ENCODE measurements around the gene JUP.

DNA sequence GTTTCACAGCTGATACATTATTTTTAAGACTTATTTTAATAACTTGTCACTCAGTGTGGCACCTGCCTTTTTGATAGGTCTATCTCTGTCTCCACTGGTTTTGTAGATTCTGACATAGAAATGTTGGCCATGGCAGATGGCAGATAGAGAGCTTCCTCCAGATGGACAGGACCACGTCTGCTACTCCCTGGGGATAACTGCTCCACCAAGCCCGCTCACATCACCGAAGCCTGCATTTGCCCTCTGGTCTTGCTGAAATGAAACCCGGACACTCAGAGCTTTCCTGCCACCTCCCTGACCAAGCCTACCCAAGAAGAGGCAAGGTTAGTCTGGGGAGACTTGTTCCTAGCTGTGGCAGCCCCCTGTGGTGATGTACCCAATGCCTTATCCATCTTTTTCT, 35.6 kb downstream of the JUP start:
- TF ChIP-seq, protein P1, sequence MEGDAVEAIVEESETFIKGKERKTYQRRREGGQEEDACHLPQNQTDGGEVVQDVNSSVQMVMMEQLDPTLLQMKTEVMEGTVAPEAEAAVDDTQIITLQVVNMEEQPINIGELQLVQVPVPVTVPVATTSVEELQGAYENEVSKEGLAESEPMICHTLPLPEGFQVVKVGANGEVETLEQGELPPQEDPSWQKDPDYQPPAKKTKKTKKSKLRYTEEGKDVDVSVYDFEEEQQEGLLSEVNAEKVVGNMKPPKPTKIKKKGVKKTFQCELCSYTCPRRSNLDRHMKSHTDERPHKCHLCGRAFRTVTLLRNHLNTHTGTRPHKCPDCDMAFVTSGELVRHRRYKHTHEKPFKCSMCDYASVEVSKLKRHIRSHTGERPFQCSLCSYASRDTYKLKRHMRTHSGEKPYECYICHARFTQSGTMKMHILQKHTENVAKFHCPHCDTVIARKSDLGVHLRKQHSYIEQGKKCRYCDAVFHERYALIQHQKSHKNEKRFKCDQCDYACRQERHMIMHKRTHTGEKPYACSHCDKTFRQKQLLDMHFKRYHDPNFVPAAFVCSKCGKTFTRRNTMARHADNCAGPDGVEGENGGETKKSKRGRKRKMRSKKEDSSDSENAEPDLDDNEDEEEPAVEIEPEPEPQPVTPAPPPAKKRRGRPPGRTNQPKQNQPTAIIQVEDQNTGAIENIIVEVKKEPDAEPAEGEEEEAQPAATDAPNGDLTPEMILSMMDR (IDR thresholded peaks at IDR 0.05): no peak
- no peak for TF ChIP-seq POLR2A (IDR thresholded peaks at IDR 0.05)

Measured in esophagus squamous epithelium (tissue), 4 donors.